ENCODE results near the gene DNTT. TPM values are rescaled to one million over a fixed set of nuclear protein-coding genes. Genes with fewer than 3 reads are reported as not detected.

Gene DNTT
- total and polyA plus RNA-seq, 9 of the 15 experiments (the other 6 are each of a cell fraction or from before 2014, with no cell fraction given), result not detected

DNA sequence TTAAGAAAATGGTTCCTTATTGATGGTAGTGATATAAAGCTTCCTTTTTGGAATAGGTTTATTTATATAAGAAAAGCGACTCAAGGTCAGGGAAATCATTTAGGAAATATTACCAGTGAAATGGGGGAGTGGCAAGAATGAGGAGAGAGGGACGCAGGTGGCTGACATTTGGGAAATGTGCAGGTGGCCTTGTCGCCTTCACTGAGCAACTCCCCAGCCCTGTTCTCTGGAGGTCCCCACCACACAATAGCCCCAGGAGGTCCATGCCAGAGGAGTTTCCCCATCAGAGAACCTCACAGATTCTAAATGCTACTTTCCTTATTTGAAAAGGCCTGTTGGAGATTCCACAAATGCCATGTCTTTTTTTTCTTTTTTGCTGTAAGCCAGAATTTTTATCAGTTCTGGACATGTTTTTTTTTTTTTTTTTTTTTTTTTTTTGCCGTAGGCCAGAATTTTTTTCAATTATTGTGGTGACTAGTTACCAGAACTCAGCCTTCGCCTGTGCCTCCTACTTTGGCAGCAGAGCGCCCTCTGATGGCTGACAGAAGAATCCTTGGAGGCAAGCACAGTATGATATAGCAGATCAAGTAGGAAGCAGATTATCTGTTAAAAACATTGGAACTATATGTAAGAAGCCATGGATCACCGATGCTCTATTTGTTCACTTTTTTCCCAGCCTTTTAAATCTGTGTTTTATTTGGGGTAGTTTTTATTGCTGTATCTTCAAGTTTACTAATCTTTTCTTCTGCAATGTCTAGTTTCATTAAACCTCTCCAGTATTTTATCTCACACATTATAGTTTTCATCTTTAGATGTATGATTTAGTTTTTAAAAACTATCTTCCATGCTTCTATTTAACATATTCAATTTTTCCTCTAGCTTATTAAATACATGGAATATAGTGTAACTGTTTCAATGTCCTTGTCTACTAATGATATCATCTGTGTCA, 36.0 kb downstream of the DNTT start:
- Histone ChIP-seq H3K4me1 (replicated peaks in 1 of 2; ENCODE audit: control insufficient read depth in 2 of 2, insufficient read depth in 2 of 2, low read length in 2 of 2) (no peaks in the 10 kb centered on the region), H3K27ac (ENCODE audit: extremely low read depth, low read depth, low read length) (no peak overlapping the region), H3K9me3 (replicated peaks; ENCODE audit: control insufficient read depth, insufficient read depth, low read depth, low read length) (no peaks in the 10 kb centered on the region), H3K27me3 (ENCODE audit: control insufficient read depth in 2 of 2, insufficient read depth in 2 of 2, low read length in 2 of 2) (no peaks in the 10 kb centered on the region; a peak in 1 of 5 replicates), H2AFZ (ENCODE audit: low read depth, low read length) (no peak overlapping the region), H3K79me2 (ENCODE audit: control insufficient read depth, insufficient read depth, low read length) (no peaks in the 10 kb centered on the region), H3K9ac (ENCODE audit: insufficient read depth in 1 of 2, low read depth in 2 of 2, low read length in 2 of 2) (no peak overlapping the region), H3K36me3 (ENCODE audit: control insufficient read depth, insufficient read depth, low read length) (no peaks in the 10 kb centered on the region), H4K20me1 (replicated peaks; ENCODE audit: control insufficient read depth, insufficient read depth, low read length) (no peaks in the 10 kb centered on the region), H3K4me2 (ENCODE audit: insufficient read depth, low read length) (no peak overlapping the region), H3K9me1 (ENCODE audit: control insufficient read depth, insufficient read depth, low read length) (no peaks in the 10 kb centered on the region), H3K4me3 (no peak overlapping the region)
- TF ChIP-seq CTCFL (IDR thresholded peaks at IDR 0.05; ENCODE audit: borderline replicate concordance, insufficient read depth, low read depth, low read length, poor library complexity, severe bottlenecking) (peak; percentile 13), ZNF384 (IDR thresholded peaks at IDR 0.05; ENCODE audit: low read depth, low read length) (peak; percentile 65), ZNF436 (CRISPR knock-in tag; IDR thresholded peaks at IDR 0.05) (no peak), RAD21 (CRISPR knock-in tag; conservative IDR thresholded peaks at IDR 0.05 in 1 of 2, IDR thresholded peaks at IDR 0.05 in 1 of 2) (peak; percentile 32 to 53), ZNF584 (CRISPR knock-in tag; IDR thresholded peaks at IDR 0.05; ENCODE audit: low read depth) (no peak), KLF10 (CRISPR knock-in tag; IDR thresholded peaks at IDR 0.05) (no peak), SMC3 (conservative IDR thresholded peaks at IDR 0.05; ENCODE audit: insufficient read depth, low read depth, low read length) (0 out of 2 replicates have a peak, but pooled peaks have one; percentile 29), YY1 (IDR thresholded peaks at IDR 0.05; ENCODE audit: borderline replicate concordance in 1 of 3, control insufficient read depth in 1 of 3, extremely low read depth in 1 of 3, insufficient read depth in 3 of 3, insufficient read length in 1 of 3, insufficient replicate concordance in 2 of 3, low read depth in 1 of 3, low read length in 2 of 3) (no peak), EWSR1 (IDR thresholded peaks at IDR 0.05; ENCODE audit: borderline replicate concordance, low read depth, partially characterized antibody) (no peak), HMBOX1 (IDR thresholded peaks at IDR 0.05) (peak; percentile 93)
- TF ChIP-seq, protein P1, sequence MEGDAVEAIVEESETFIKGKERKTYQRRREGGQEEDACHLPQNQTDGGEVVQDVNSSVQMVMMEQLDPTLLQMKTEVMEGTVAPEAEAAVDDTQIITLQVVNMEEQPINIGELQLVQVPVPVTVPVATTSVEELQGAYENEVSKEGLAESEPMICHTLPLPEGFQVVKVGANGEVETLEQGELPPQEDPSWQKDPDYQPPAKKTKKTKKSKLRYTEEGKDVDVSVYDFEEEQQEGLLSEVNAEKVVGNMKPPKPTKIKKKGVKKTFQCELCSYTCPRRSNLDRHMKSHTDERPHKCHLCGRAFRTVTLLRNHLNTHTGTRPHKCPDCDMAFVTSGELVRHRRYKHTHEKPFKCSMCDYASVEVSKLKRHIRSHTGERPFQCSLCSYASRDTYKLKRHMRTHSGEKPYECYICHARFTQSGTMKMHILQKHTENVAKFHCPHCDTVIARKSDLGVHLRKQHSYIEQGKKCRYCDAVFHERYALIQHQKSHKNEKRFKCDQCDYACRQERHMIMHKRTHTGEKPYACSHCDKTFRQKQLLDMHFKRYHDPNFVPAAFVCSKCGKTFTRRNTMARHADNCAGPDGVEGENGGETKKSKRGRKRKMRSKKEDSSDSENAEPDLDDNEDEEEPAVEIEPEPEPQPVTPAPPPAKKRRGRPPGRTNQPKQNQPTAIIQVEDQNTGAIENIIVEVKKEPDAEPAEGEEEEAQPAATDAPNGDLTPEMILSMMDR (IDR thresholded peaks at IDR 0.05 in 2 of 3, conservative IDR thresholded peaks at IDR 0.05 in 1 of 3; ENCODE audit: insufficient read depth in 2 of 3, low read depth in 1 of 3, low read length in 3 of 3), result peak; percentile 72 to 78 (median 75)
- DNase-seq (ENCODE audit: extremely low read depth in 1 of 4, low spot score in 3 of 4) (peak; percentile 44 to 68 (median 49)), ATAC-seq (peak; percentile 89), FAIRE-seq (peak; percentile 66)
- ChIA-PET POLR2A (no interaction called here), CTCF (ENCODE audit: low intra/inter-chr PET ratio) (interaction anchor here (0.6 to 2.4 kb wide), 3 partner anchors 8 to 323 kb away, joined by 3 to 11 read pairs (median 3); no protein-coding TSS in a partner anchor)
- WGBS (ENCODE audit: insufficient coverage, low coverage, missing lambda C conversion rate), result 4% methylated on average over 5 of the region's 7 CpGs
- intact Hi-C loops (cut with micrococcal nuclease), result loop anchor here (2.0 kb wide), 1 partner anchor 323 kb away; no protein-coding TSS in a partner anchor
- no TSS peak for BruUV-seq (replicated peaks)
- in situ Hi-C loops (cut with MboI), result loop anchor here (10.0 kb wide), 1 partner anchor 1665 kb away; no protein-coding TSS in a partner anchor

Data from K562 (cell line).